ENCODE data around the gene LIN7C.

LIN7C gene

GRCh38 chr11:27444801-27445215 lies 61.8 kb downstream of the LIN7C start:
- no peak for DNase-seq
